Hepatocyte (in vitro differentiated cells): ENCODE results near the gene ASB1. TPM values are rescaled to one million over a fixed set of nuclear protein-coding genes. Genes with fewer than 3 reads are reported as not detected.

Experiments used
- DNase-seq: peaks from one replicate; pipeline ENCODE4 v3.0.0-alpha.2; 2016; ENCODE audit warnings: low spot score
- H2AFZ ChIP-seq: fragments of 200-600 bp; sonication (generic); 2 replicates; pipeline ENCODE4 v1.6.0; 2016; ENCODE audit warnings: antibody characterized with exemption, mild to moderate bottlenecking
- H3K27ac ChIP-seq: fragments of 200-600 bp; sonication (generic); 2 replicates; pipeline ENCODE4 v1.5.1; 2016; ENCODE audit warnings: mild to moderate bottlenecking
- H3K27me3 ChIP-seq: fragments of 200-600 bp; sonication (generic); 2 replicates; pipeline ENCODE4 v1.6.1; 2016
- H3K36me3 ChIP-seq: fragments of 200-600 bp; sonication (generic); replicated peaks from 2 replicates; pipeline ENCODE4 v1.5.1; 2016; ENCODE audit warnings: low read depth; ENCODE audit not compliant: insufficient read depth
- H3K4me1 ChIP-seq: fragments of 200-600 bp; sonication (generic); 2 replicates; pipeline ENCODE4 v1.5.1; 2016; ENCODE audit warnings: mild to moderate bottlenecking, moderate library complexity; ENCODE audit not compliant: insufficient read depth
- H3K4me2 ChIP-seq: fragments of 200-600 bp; sonication (generic); 2 replicates; pipeline ENCODE4 v1.6.0; 2016
- H3K4me3 ChIP-seq: fragments of 200-600 bp; sonication (generic); 2 replicates; pipeline ENCODE4 v1.5.1; 2016; ENCODE audit warnings: mild to moderate bottlenecking
- H3K79me2 ChIP-seq: fragments of 200-600 bp; sonication (generic); 2 replicates; pipeline ENCODE4 v1.6.0; 2017; ENCODE audit warnings: mild to moderate bottlenecking
- H3K9me2 ChIP-seq: fragments of 200-600 bp; sonication (generic); replicated peaks from 2 replicates; pipeline ENCODE4 v1.6.0; 2017; ENCODE audit warnings: mild to moderate bottlenecking; ENCODE audit not compliant: insufficient read depth
- H3K9me3 ChIP-seq: fragments of 200-600 bp; sonication (generic); 2 replicates; pipeline ENCODE4 v1.5.1; 2016; ENCODE audit warnings: low read depth, mild to moderate bottlenecking
- H4K20me1 ChIP-seq: fragments of 200-600 bp; sonication (generic); 2 replicates; pipeline ENCODE4 v1.6.0; 2016; ENCODE audit warnings: mild to moderate bottlenecking; ENCODE audit not compliant: insufficient read depth, poor library complexity, severe bottlenecking
- CTCF ChIP-seq: fragments of 200-600 bp; sonication (generic); IDR thresholded peaks from 2 replicates; pipeline ENCODE4 v1.5.1; 2016; ENCODE audit warnings: antibody characterized with exemption, mild to moderate bottlenecking; ENCODE audit not compliant: poor library complexity
- EZH2 ChIP-seq: fragments of 200-600 bp; sonication (generic); IDR thresholded peaks from 2 replicates; pipeline ENCODE4 v1.6.1; 2016; ENCODE audit warnings: antibody characterized with exemption, mild to moderate bottlenecking, borderline replicate concordance
- EZH2phosphoT487 ChIP-seq: fragments of 200-600 bp; sonication (generic); IDR thresholded peaks from one replicate; pipeline ENCODE4 v1.6.1; 2018; ENCODE audit warnings: antibody characterized with exemption, mild to moderate bottlenecking, low read depth, moderate library complexity; ENCODE audit not compliant: unreplicated experiment, severe bottlenecking
- WGBS: methylation state at CpG from one replicate; pipeline ENCODE4 v1.1.6; 2016; ENCODE audit warnings: low lambda C conversion rate; ENCODE audit errors: missing lambda C conversion rate; 5-methylcytosine and 5-hydroxymethylcytosine counted together
- polyA plus RNA-seq: library from polyadenylated mRNA; unstranded; fragments of >200 nt; fragmentation: Nextera tagmentation; extraction: Ambion mirVana; gene quantifications from 2 replicates; pipeline ENCODE4 v1.2.1, GENCODE V29; 2016
- total RNA-seq: library from RNA; depleted of rRNA; stranded (reverse); fragments of >200 nt; gene quantifications from 2 replicates; pipeline ENCODE4 v1.2.3, GENCODE V29; 2014

ASB1 gene
- total and polyA plus RNA-seq, 2 experiments from 2014 or later = 13.0 to 27.9 TPM

GRCh38 chr2:238456970-238457926, 30.5 kb downstream of the ASB1 start:
- H2AFZ ChIP-seq = no peak overlapping the region

GRCh38 chr2:238457927-238458324, 31.2 kb downstream of the ASB1 start:
- no peak overlapping the region for H3K4me3 ChIP-seq
- no peaks in the 10 kb centered on the region for H3K79me2 ChIP-seq
- no peak overlapping the region for H3K4me2 ChIP-seq
- H3K9me2 ChIP-seq = no peaks in the 10 kb centered on the region
- no peak for DNase-seq
- H3K27ac ChIP-seq = no peak overlapping the region
- no peaks in the 10 kb centered on the region for H3K36me3 ChIP-seq
- 91% methylated on average over 3 of the region's 3 CpGs for WGBS
- no peaks in the 10 kb centered on the region for H3K4me1 ChIP-seq
- no peak overlapping the region for H2AFZ ChIP-seq
- H4K20me1 ChIP-seq = no peaks in the 10 kb centered on the region
- no peaks in the 10 kb centered on the region for H3K27me3 ChIP-seq
- H3K9me3 ChIP-seq = no peaks in the 10 kb centered on the region
- TF ChIP-seq EZH2 (no peak), CTCF (no peak), EZH2phosphoT487 (no peak)

More at GRCh38 chr2:238456970-238457926, 30.5 kb downstream of the ASB1 start:
- H4K20me1 ChIP-seq = no peaks in the 10 kb centered on the region
- no peak for DNase-seq
- H3K4me2 ChIP-seq = no peak overlapping the region
- H3K27ac ChIP-seq = no peak overlapping the region
- 91% methylated on average over 10 of the region's 10 CpGs for WGBS
- H3K27me3 ChIP-seq = no peaks in the 10 kb centered on the region
- no peak for TF ChIP-seq EZH2
- no peak for TF ChIP-seq CTCF
- TF ChIP-seq EZH2phosphoT487 = no peak
- no peak overlapping the region for H3K4me3 ChIP-seq
- no peaks in the 10 kb centered on the region for H3K9me3 ChIP-seq
- H3K4me1 ChIP-seq = no peaks in the 10 kb centered on the region
- H3K9me2 ChIP-seq = no peaks in the 10 kb centered on the region
- no peaks in the 10 kb centered on the region for H3K79me2 ChIP-seq
- H3K36me3 ChIP-seq = no peaks in the 10 kb centered on the region

GRCh38 chr2:238458651-238459050, 31.9 kb downstream of the ASB1 start:
- H4K20me1 ChIP-seq = no peaks in the 10 kb centered on the region
- no peaks in the 10 kb centered on the region for H3K27me3 ChIP-seq
- 84% methylated on average over 12 of the region's 12 CpGs for WGBS
- H3K4me3 ChIP-seq = no peak overlapping the region
- no peak overlapping the region for H3K27ac ChIP-seq
- no peaks in the 10 kb centered on the region for H3K36me3 ChIP-seq
- H3K4me1 ChIP-seq = no peaks in the 10 kb centered on the region
- no peaks in the 10 kb centered on the region for H3K79me2 ChIP-seq
- H3K9me3 ChIP-seq = no peaks in the 10 kb centered on the region
- H3K4me2 ChIP-seq = no peak overlapping the region
- TF ChIP-seq EZH2 = no peak
- TF ChIP-seq EZH2phosphoT487 = no peak
- no peak for TF ChIP-seq CTCF
- no peak for DNase-seq
- H2AFZ ChIP-seq = no peak overlapping the region
- no peaks in the 10 kb centered on the region for H3K9me2 ChIP-seq
